Measurements from ENCODE around the gene MLF2. TPM values are rescaled to one million over a fixed set of nuclear protein-coding genes. Genes with fewer than 3 reads are reported as not detected.

The MLF2 gene
- total RNA-seq, 8 experiments from 2014 or later, result 122 to 181 (median 151) TPM

DNA sequence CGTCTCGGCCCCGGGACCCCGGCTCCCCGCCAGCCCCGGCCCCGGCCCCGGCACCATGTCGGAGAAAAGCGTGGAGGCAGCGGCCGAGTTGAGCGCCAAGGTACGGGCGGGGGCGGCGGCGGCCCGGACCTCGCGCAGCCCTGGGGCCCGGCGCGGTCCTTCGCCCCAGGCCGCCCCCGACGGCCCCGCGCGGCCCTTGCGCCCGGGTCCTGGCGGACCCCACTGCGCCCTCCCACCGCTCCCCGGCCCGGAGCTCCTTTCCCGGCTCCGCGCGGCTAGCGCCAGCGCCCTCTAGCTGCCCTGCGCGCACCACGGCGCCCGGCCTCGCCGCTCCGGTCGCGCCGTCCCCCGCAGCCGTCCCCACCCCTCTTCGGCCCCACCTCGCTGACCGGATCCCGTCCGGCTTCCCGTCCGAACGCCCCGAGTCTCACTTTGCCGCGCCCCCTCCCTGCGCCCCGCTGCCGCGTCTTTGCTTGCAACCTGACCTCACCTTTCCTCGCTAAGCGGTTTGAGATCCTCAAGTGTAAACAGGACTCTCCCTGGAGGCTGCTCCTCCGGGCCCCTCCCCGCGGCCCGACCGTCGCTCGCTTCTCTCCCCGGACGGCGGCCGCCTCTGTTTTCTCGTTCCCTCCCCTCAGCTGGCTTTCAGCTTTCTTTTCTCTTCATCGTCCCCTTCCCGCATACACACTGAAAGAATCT lies 13.9 kb upstream of the MLF2 start:
- in situ Hi-C loops (cut with MboI; ENCODE audit: low pct_unique_long_range_greater_than_20kb in 2 of 9, low sequenced_read_pairs in 9 of 9, unreplicated experiment in 9 of 9), result no loop called here
- Histone ChIP-seq H3K27ac (peak overlapping the region; percentile 95 to 96), H3K4me3 (peak overlapping the region; percentile 84 to 96 (median 92)), H3K4me1 (replicated peaks in 1 of 2) (peaks cover 31% of the 10 kb centered on the region in 2 donors)
- 0 to 9% (median 1%) methylated on average over 1 to 9 of the region's 88 CpGs; no CpG with 5 or more reads in 6 of the 10 experiments for WGBS, 10 experiments
- ATAC-seq (replicated peaks in 6 of 8), result peak; percentile 34 to 61 (median 44)

DNA sequence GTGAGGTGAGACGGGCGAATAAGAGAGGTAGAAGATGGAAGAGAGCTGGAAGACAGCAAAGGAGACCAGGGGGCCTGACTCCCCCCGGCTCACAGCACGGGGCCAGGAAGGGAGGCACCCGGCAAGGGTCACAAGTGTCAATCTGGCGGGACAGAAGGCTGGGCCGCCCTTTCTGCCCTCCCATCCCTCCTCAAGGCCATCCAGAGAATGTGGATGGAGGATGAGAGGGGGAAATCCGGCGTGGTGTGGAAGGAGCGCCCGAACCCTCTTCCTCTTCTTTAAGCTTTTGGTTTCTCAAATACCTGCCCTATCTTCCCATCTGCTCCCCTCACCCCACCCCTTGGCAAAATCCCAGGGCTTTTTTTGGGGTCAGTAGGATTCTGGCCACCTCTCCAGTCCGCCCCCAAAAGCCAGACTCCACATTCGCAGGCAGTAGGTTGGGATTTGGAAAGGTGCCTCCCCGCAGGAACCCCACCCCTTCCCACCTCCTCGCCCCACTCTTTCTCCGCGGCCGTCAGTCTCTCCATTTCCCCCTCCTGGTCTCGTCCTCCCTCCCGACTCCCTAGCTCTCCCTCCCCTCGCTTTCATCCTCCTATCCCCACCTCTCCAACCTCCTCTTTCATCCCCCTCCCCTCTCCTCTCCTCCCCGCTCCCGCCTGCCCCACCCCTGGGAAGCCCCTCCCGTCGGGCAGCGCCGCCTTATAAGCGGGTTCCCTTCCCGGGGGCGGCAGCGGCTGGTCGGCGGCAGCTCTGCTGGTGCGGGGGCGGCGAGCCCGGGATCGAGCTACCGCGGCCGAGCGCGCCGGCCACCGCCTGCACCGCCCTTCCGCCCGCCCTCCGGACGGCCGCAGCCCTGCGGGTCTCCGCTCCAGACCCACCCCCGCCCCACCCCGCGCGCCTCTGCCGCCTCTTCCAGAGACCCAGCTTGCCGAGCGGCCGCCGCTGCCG lies 13.0 kb upstream of the MLF2 start, which contains the start of gene PTMS:
TSS of gene PTMS (plus strand) at position 730 of the 948 bp plus-strand sequence. CDS start 343 bp downstream, outside the sequence.
- in situ Hi-C loops (cut with MboI; ENCODE audit: low pct_unique_long_range_greater_than_20kb in 2 of 9, low sequenced_read_pairs in 9 of 9, unreplicated experiment in 9 of 9), result no loop called here
- Histone ChIP-seq H3K27ac (peak within 1 kb of the TSS; percentile 95 to 96), H3K4me1 (replicated peaks in 1 of 2) (peaks cover 30 to 31% of the 10 kb centered on the region in 2 donors), H3K4me3 (peak within 1 kb of the TSS; percentile 84 to 96 (median 92))
- ATAC-seq (replicated peaks in 6 of 8), result peak; percentile 6 to 45 (median 32)
- 13 to 92% (median 34%) methylated on average over 2 to 7 of the region's 63 CpGs; no CpG with 5 or more reads in 2 of the 10 experiments for WGBS, 10 experiments

DNA sequence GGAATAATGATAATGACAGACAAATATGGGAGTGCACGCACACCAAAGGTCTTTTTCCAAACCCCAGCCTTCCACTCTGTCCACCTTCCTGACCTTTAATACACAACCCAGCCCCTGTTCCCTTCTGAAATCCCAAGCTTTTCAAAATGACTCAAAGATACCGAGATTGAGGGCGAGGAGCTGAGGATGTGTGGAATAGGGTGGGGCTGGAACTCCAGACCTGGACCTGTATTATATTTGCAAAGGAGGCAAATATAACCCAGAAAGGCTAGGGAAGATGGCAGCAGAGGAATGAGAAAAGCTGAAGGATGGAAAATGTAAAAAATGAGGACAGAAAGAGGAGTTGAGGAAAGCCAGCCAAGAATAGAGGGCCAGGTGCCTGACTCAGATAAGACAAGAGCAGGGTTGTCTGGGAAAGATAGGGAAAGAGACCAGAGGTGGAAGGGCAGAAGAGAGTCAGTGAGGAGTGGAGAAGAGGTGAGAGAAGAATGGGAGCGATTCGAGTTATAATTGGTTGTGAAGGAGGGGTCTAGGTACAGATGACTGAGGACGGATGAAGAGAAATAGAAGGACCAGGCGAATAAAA lies 12.2 kb upstream of the MLF2 start:
- H3K4me1 ChIP-seq (replicated peaks in 1 of 2), result peaks cover 25% of the 10 kb centered on the region in 2 donors
- no peak for ATAC-seq (replicated peaks in 6 of 8)

DNA sequence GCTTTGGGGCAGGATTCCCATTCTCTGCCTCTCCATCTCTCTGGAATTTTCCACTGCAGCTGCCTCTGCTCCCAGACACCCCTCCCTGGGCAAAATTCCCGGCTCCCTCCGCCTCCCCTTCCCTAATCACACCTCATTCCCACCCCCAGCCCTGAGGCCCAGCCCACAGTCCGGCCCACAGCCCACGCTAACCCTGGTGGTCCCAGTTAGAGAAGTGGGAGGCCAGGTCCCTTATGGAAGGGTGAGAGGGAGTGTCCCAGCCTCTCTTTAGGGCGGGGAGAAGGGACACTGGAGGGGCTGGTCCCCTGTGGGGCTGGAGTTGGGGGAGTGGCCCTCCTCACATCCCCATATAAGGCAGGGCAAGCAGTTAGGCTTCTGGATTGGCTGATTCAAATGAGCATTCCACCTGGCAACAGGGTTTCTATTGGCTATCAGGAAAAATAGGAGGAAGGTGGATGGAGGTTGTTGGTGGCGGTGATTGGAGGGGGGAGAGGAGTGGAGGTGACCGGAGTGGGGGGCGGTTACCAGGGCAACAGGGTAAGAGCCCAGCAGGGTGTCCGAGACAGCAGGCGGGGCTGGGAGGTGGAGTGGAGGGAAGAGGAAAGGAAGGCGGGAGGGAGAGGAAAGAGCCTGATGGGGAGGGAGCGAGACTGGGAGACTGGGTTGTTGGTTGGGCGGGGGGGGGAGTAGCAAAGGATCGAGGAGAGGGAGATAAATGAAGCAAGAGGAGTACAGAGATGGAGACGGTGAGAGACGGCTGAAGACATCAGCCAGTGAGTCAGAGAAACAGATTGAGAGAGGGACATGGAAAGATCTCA lies 11.3 kb upstream of the MLF2 start:
- WGBS, 10 experiments, result 0 to 8% (median 0%) methylated on average over 1 to 3 of the region's 16 CpGs; no CpG with 5 or more reads in 4 of the 10 experiments
- peaks cover 16 to 17% of the 10 kb centered on the region in 2 donors for H3K4me1 ChIP-seq (replicated peaks in 1 of 2)
- in situ Hi-C loops (cut with MboI; ENCODE audit: low pct_unique_long_range_greater_than_20kb in 2 of 9, low sequenced_read_pairs in 9 of 9, unreplicated experiment in 9 of 9), result no loop called here
- peak overlapping the region; percentile 84 to 96 (median 92) for H3K4me3 ChIP-seq
- ATAC-seq (replicated peaks in 6 of 8), result peak; percentile 64 to 81 (median 76)
- H3K27ac ChIP-seq, result peak overlapping the region; percentile 96 to 97

More for the DNA sequence above, 12.2 kb upstream of the MLF2 start:
- H3K4me3 ChIP-seq, result peak overlapping the region; percentile 84 to 96 (median 92)
- in situ Hi-C loops (cut with MboI; ENCODE audit: low pct_unique_long_range_greater_than_20kb in 2 of 9, low sequenced_read_pairs in 9 of 9, unreplicated experiment in 9 of 9), result no loop called here
- WGBS, 10 experiments, result 14 to 58% (median 33%) methylated on average over 4 to 7 of the region's 7 CpGs; no CpG with 5 or more reads in 1 of the 10 experiments
- H3K27ac ChIP-seq, result peak overlapping the region; percentile 95 to 96

DNA sequence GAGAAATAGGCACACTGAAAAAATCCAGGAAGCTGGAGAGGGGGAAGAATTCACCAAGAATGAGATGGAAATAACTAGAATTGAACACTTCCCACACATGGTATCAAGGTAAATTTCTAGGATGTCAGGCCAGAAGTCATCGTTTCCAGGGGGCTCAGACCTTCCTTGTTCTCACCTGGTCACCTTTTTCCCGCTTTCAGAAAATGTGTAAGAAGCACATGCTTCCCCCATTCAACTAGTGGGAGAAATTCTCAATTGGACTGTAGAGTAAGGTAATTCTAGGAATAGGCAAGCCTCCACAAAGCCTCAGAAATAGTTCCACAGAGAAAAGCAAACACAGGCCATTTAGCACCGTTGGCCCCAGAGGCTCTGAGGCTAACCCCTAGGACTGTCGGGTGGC lies 10.4 kb upstream of the MLF2 start:
- WGBS, 10 experiments, result 0 to 100% (median 82%) methylated on average over 1 to 3 of the region's 4 CpGs; no CpG with 5 or more reads in 3 of the 10 experiments
- ATAC-seq (replicated peaks in 6 of 8), result no peak
- peak overlapping the region; percentile 93 to 97 for H3K27ac ChIP-seq
- peak overlapping the region in 1 of 5 donors; percentile 31 for H3K4me3 ChIP-seq
- in situ Hi-C loops (cut with MboI; ENCODE audit: low pct_unique_long_range_greater_than_20kb in 2 of 9, low sequenced_read_pairs in 9 of 9, unreplicated experiment in 9 of 9), result no loop called here
- peaks cover 21 to 22% of the 10 kb centered on the region in 2 donors for H3K4me1 ChIP-seq (replicated peaks in 1 of 2)

DNA sequence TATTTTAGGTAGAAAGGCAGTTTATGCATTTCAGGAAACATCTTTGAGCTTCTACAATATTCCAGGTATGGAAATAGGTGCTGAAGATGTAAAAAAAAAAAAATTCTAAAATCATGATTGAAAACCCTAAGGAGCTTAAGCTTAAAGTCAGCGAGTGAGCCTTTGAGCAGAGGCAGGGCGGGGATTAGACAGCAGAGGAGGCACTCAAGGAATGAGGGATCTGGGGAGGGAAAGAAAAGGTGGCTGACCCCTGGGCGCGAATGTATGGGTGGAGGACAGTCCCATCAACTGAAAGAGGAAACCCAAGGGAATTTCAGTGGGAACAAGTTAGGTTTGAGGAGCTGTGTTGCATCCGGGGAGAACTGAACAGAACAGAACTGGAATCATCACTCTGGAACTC lies 6.8 kb upstream of the MLF2 start:
- no peak for ATAC-seq (replicated peaks in 6 of 8)
- peaks cover 18 to 19% of the 10 kb centered on the region in 2 donors for H3K4me1 ChIP-seq (replicated peaks in 1 of 2)
- WGBS, 10 experiments, result 72 to 100% (median 89%) methylated on average over 1 to 4 of the region's 5 CpGs; no CpG with 5 or more reads in 2 of the 10 experiments
- H3K4me3 ChIP-seq, result no peak overlapping the region
- in situ Hi-C loops (cut with MboI; ENCODE audit: low pct_unique_long_range_greater_than_20kb in 2 of 9, low sequenced_read_pairs in 9 of 9, unreplicated experiment in 9 of 9), result no loop called here
- H3K27ac ChIP-seq, result no peak overlapping the region

DNA sequence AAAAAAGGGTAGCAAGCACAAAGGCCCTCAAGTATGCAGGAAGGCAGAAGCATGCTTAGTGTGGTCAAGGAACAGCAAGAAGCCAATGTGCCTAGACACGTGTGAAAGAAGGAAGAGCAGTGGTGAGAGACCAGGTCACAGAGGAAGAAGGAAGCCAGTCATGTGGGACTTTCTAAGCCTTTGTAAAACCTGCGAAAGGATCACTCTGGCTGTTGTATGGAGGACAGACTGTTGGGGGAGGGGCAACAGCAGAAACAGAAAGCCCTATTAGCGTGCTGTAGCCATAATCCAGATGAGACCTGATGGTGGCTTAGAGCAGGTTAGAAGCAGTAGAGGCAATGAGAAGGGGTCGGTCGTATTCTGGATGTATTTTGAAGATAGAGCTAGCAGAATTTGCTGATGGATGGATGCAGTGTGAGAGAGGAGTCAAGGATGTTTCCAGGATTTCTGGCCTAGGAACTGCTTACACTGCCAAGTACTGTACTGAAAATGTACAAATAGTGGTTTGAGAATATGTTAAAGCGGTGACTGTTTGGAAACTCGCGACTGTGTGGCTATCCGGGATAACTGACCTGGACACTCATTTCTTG lies 5.7 kb upstream of the MLF2 start:
- H3K4me3 ChIP-seq, result no peak overlapping the region
- peak overlapping the region in 1 of 2 donors; percentile 18 for H3K27ac ChIP-seq
- in situ Hi-C loops (cut with MboI; ENCODE audit: low pct_unique_long_range_greater_than_20kb in 2 of 9, low sequenced_read_pairs in 9 of 9, unreplicated experiment in 9 of 9), result no loop called here
- peak in 2 of 8 experiments; percentile 23 to 25 for ATAC-seq (replicated peaks in 6 of 8)
- WGBS, 10 experiments, result 40 to 94% (median 72%) methylated on average over 1 to 9 of the region's 9 CpGs
- peaks cover 18 to 19% of the 10 kb centered on the region in 2 donors for H3K4me1 ChIP-seq (replicated peaks in 1 of 2)

DNA sequence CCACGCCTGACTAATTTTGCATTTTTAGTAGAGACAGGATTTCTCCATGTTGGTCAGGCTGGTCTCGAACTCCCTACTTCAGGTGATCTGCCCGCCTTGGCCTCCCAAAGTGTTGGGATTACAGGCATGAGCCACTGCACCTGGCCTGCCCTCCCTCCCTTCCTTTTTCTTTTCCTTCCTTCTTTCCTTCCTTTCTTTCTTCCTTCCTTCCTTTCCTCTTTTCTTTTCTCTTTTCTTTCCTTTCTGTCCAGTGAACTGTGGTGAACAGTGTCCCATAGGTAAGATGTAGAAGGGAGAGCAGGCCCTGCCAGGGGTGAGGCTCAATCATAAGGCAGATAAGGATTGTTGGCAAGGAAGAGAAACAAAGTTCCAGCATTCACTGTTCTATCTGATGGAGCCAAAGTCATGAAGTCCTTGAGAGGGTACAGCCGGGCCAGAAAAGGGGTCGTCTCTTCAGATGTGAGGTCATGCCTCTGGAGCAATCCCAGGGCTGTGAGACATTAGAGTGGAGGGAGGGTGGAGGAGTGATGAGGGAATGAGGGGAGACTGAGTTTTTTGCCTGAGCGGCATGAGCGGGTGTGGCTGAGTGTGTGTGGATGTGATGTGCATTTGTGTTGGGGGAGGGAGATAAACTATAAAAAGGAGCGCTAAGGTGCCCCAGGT lies 4.2 kb upstream of the MLF2 start:
- 53 to 100% (median 88%) methylated on average over 2 to 8 of the region's 8 CpGs; no CpG with 5 or more reads in 1 of the 10 experiments for WGBS, 10 experiments
- no peak overlapping the region for H3K27ac ChIP-seq

DNA sequence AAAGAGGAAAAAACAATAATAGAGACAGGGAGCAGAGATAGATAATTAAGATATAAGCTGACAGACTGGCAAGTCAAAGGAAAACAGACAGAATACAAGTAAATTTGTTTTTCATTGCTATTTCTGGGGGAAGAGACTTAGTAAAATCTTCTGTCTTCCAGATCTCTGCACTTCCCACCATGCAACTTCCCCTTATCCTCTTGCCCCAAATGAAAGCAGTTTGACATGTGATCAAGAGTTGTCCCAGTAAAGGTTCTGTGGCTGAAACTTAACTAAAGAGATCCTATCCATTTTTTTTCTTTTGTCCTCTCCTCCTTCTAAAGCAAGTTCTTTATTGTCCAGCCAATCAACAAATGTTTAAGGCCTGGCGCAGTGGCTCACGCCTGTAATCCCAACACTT lies 1.5 kb upstream of the MLF2 start:
- in situ Hi-C loops (cut with MboI; ENCODE audit: low pct_unique_long_range_greater_than_20kb in 2 of 9, low sequenced_read_pairs in 9 of 9, unreplicated experiment in 9 of 9), result no loop called here

More for the DNA sequence above, 4.2 kb upstream of the MLF2 start:
- no peak overlapping the region for H3K4me3 ChIP-seq
- ATAC-seq (replicated peaks in 6 of 8), result no peak
- H3K4me1 ChIP-seq (replicated peaks in 1 of 2), result peaks cover 14% of the 10 kb centered on the region in 2 donors
- in situ Hi-C loops (cut with MboI; ENCODE audit: low pct_unique_long_range_greater_than_20kb in 2 of 9, low sequenced_read_pairs in 9 of 9, unreplicated experiment in 9 of 9), result no loop called here

DNA sequence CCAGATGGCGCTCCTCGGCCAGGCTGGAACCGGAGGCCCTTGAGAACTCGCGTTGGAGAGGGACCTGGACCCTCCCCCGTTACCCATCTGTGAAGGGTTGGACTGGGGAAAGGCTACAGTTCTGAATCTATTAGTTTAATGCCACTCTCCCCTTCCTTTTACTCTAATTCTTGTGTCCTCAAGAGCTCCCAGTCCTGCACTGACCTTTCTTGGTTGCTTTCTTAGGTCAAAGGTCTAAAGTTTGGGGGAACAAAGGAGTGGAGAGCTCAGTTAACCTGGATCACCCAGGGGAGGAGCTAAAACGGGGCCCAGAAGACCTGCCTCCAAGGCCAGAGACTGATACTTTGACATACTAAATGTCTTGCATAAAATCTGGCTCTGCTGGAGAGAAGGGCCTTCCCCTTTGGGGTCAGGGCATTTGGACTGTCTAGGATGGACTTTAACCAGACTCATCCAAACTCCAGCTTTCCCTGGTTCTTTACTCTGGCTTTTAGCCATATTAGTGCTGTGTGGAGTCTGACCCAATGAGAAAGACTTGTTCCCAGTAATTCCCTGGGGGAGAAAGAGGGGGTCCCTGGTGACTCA lies 923 bp upstream of the MLF2 start:
- Histone ChIP-seq H3K4me1 (replicated peaks in 1 of 2) (peaks cover 19% of the 10 kb centered on the region in 2 donors), H3K27ac (peak overlapping the region; percentile 97 to 98), H3K4me3 (peak overlapping the region; percentile 73 to 99 (median 92))
- WGBS, 10 experiments, result 0 to 20% (median 0%) methylated on average over 1 to 7 of the region's 7 CpGs; no CpG with 5 or more reads in 3 of the 10 experiments
- in situ Hi-C loops (cut with MboI; ENCODE audit: low pct_unique_long_range_greater_than_20kb in 2 of 9, low sequenced_read_pairs in 9 of 9, unreplicated experiment in 9 of 9), result no loop called here
- no peak for ATAC-seq (replicated peaks in 6 of 8)

More for the DNA sequence above, 1.5 kb upstream of the MLF2 start:
- ATAC-seq (replicated peaks in 6 of 8), result no peak
- Histone ChIP-seq H3K4me1 (replicated peaks in 1 of 2) (peaks cover 20% of the 10 kb centered on the region in 2 donors), H3K27ac (peak overlapping the region in 1 of 2 donors; percentile 98), H3K4me3 (no peak overlapping the region)
- 92 to 100% (median 96%) methylated on average over 2 of the region's 2 CpGs; no CpG with 5 or more reads in 4 of the 10 experiments for WGBS, 10 experiments
